ENCODE measurements around the gene KIAA0232. TPM values are rescaled to one million over a fixed set of nuclear protein-coding genes. Genes with fewer than 3 reads are reported as not detected.

Gene KIAA0232
- total and polyA plus RNA-seq, 9 of the 15 experiments (the other 6 are each of a cell fraction or from before 2014, with no cell fraction given): 3.5 to 17.4 (median 13.0) TPM

DNA sequence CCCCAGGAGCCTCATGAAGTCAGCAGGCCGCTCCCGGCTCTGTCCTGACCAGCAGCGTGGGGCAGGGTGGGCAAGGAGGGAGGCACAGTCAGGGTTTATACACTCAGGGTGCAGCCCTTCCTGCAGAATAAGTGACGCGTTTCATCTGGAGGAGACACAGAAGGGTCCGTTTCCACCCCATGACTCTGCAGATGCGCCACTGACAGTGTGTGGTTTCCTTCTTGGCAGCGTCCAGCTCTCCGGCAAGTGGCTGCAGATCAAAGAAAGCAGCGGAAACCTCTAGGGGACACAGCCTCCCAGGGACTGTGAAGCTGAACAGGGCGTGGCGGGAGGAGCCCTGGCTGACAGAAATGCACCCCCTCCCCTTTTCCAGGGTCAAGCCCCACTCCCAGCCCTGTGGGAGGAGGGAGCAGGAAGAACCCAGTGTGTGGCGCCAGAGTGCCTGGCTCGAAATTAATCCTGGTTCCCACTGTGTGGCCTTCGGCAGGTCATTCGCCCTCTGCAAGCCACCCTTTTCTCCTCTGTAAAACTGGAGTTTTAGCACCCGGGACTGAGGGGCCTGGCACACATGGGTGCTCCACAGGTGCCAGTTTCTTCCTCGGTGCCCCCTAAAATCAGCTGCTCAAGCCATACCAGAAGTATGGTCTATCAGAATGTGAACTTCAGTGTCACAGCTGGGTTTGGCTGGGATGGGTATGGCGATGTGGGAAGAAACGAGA lies 109.8 kb downstream of the KIAA0232 start (continued):
- TF ChIP-seq EHMT2 (IDR thresholded peaks at IDR 0.05) (no peak), BDP1 (IDR thresholded peaks at IDR 0.05; ENCODE audit: insufficient read depth, insufficient read length) (no peak), ZC3H4 (CRISPR knock-in tag; IDR thresholded peaks at IDR 0.05; ENCODE audit: borderline replicate concordance) (no peak), ZNF197 (CRISPR knock-in tag; IDR thresholded peaks at IDR 0.05; ENCODE audit: low read depth) (no peak), TCFL5 (CRISPR knock-in tag; conservative IDR thresholded peaks at IDR 0.05) (no peak), RNF2 (IDR thresholded peaks at IDR 0.05) (peak; percentile 43; the same call in 1 of the 2 replicates), DDX20 (tag; IDR thresholded peaks at IDR 0.05; ENCODE audit: low read depth) (no peak), XRCC3 (IDR thresholded peaks at IDR 0.05) (no peak), ZFP30 (CRISPR knock-in tag; IDR thresholded peaks at IDR 0.05; ENCODE audit: borderline replicate concordance) (no peak), NFE2 (IDR thresholded peaks at IDR 0.05; ENCODE audit: low read depth) (peak; percentile 89), ZBTB7A (IDR thresholded peaks at IDR 0.05; ENCODE audit: borderline replicate concordance, control insufficient read depth, low read depth, low read length) (peak; percentile 97), L3MBTL2 (IDR thresholded peaks at IDR 0.05) (peak; percentile 51; the same call in 1 of the 2 replicates)
- TF ChIP-seq, protein P1, sequence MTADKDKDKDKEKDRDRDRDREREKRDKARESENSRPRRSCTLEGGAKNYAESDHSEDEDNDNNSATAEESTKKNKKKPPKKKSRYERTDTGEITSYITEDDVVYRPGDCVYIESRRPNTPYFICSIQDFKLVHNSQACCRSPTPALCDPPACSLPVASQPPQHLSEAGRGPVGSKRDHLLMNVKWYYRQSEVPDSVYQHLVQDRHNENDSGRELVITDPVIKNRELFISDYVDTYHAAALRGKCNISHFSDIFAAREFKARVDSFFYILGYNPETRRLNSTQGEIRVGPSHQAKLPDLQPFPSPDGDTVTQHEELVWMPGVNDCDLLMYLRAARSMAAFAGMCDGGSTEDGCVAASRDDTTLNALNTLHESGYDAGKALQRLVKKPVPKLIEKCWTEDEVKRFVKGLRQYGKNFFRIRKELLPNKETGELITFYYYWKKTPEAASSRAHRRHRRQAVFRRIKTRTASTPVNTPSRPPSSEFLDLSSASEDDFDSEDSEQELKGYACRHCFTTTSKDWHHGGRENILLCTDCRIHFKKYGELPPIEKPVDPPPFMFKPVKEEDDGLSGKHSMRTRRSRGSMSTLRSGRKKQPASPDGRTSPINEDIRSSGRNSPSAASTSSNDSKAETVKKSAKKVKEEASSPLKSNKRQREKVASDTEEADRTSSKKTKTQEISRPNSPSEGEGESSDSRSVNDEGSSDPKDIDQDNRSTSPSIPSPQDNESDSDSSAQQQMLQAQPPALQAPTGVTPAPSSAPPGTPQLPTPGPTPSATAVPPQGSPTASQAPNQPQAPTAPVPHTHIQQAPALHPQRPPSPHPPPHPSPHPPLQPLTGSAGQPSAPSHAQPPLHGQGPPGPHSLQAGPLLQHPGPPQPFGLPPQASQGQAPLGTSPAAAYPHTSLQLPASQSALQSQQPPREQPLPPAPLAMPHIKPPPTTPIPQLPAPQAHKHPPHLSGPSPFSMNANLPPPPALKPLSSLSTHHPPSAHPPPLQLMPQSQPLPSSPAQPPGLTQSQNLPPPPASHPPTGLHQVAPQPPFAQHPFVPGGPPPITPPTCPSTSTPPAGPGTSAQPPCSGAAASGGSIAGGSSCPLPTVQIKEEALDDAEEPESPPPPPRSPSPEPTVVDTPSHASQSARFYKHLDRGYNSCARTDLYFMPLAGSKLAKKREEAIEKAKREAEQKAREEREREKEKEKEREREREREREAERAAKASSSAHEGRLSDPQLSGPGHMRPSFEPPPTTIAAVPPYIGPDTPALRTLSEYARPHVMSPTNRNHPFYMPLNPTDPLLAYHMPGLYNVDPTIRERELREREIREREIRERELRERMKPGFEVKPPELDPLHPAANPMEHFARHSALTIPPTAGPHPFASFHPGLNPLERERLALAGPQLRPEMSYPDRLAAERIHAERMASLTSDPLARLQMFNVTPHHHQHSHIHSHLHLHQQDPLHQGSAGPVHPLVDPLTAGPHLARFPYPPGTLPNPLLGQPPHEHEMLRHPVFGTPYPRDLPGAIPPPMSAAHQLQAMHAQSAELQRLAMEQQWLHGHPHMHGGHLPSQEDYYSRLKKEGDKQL (CRISPR knock-in tag; IDR thresholded peaks at IDR 0.05; ENCODE audit: borderline replicate concordance): no peak
- TF ChIP-seq, protein P2, sequence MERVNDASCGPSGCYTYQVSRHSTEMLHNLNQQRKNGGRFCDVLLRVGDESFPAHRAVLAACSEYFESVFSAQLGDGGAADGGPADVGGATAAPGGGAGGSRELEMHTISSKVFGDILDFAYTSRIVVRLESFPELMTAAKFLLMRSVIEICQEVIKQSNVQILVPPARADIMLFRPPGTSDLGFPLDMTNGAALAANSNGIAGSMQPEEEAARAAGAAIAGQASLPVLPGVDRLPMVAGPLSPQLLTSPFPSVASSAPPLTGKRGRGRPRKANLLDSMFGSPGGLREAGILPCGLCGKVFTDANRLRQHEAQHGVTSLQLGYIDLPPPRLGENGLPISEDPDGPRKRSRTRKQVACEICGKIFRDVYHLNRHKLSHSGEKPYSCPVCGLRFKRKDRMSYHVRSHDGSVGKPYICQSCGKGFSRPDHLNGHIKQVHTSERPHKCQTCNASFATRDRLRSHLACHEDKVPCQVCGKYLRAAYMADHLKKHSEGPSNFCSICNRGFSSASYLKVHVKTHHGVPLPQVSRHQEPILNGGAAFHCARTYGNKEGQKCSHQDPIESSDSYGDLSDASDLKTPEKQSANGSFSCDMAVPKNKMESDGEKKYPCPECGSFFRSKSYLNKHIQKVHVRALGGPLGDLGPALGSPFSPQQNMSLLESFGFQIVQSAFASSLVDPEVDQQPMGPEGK (CRISPR knock-in tag; IDR thresholded peaks at IDR 0.05; ENCODE audit: borderline replicate concordance): no peak
- TF ChIP-seq, protein P3, sequence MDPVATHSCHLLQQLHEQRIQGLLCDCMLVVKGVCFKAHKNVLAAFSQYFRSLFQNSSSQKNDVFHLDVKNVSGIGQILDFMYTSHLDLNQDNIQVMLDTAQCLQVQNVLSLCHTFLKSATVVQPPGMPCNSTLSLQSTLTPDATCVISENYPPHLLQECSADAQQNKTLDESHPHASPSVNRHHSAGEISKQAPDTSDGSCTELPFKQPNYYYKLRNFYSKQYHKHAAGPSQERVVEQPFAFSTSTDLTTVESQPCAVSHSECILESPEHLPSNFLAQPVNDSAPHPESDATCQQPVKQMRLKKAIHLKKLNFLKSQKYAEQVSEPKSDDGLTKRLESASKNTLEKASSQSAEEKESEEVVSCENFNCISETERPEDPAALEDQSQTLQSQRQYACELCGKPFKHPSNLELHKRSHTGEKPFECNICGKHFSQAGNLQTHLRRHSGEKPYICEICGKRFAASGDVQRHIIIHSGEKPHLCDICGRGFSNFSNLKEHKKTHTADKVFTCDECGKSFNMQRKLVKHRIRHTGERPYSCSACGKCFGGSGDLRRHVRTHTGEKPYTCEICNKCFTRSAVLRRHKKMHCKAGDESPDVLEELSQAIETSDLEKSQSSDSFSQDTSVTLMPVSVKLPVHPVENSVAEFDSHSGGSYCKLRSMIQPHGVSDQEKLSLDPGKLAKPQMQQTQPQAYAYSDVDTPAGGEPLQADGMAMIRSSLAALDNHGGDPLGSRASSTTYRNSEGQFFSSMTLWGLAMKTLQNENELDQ (CRISPR knock-in tag; IDR thresholded peaks at IDR 0.05; ENCODE audit: borderline replicate concordance): no peak
- TF ChIP-seq, protein P4, sequence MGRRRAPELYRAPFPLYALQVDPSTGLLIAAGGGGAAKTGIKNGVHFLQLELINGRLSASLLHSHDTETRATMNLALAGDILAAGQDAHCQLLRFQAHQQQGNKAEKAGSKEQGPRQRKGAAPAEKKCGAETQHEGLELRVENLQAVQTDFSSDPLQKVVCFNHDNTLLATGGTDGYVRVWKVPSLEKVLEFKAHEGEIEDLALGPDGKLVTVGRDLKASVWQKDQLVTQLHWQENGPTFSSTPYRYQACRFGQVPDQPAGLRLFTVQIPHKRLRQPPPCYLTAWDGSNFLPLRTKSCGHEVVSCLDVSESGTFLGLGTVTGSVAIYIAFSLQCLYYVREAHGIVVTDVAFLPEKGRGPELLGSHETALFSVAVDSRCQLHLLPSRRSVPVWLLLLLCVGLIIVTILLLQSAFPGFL (CRISPR knock-in tag; IDR thresholded peaks at IDR 0.05): no peak

Measured in K562 (cell line).